ENCODE results near the gene SPNS2. TPM values are rescaled to one million over a fixed set of nuclear protein-coding genes. Genes with fewer than 3 reads are reported as not detected.
A peak's percentile ranks its signal among the peaks of the same experiment; 100 is the strongest.

The SPNS2 gene
- polyA plus RNA-seq, 1 donor (not counting 4 experiments of a cell fraction or from before 2014, with no cell fraction given) = 0.10 TPM

GRCh38 chr17:4583206-4583605 lies 84.5 kb downstream of the SPNS2 start:
- Histone ChIP-seq H3K9me1 (ENCODE audit: control insufficient read depth, extremely low read depth, insufficient read depth, low read length) (peaks cover 2% of the 10 kb centered on the region), H3K9ac (ENCODE audit: control insufficient read depth, extremely low read depth, insufficient read depth, low read length) (no peak overlapping the region), H3K4me1 (ENCODE audit: control insufficient read depth, extremely low read depth, insufficient read depth, low read length) (peaks cover 14% of the 10 kb centered on the region), H4K20me1 (ENCODE audit: control insufficient read depth, extremely low read depth, insufficient read depth, low read length) (no peaks in the 10 kb centered on the region), H3K9me3 (ENCODE audit: control insufficient read depth, low read depth, low read length) (no peaks in the 10 kb centered on the region), H3K79me2 (ENCODE audit: control insufficient read depth, insufficient read depth, low read length) (no peaks in the 10 kb centered on the region), H3K4me3 (ENCODE audit: control insufficient read depth in 2 of 3, extremely low read depth in 1 of 3, insufficient read depth in 2 of 3, low read depth in 1 of 3, low read length in 3 of 3) (no peak overlapping the region), H2AFZ (ENCODE audit: control insufficient read depth, low read length) (no peak overlapping the region), H3K36me3 (ENCODE audit: control insufficient read depth in 2 of 2, extremely low read depth in 1 of 2, insufficient read depth in 2 of 2, low read length in 2 of 2) (no peaks in the 10 kb centered on the region), H3K27me3 (ENCODE audit: control insufficient read depth, extremely low read depth, insufficient read depth, low read length) (peaks cover 60% of the 10 kb centered on the region), H3K4me2 (ENCODE audit: control insufficient read depth, extremely low read depth, insufficient read depth, low read depth, low read length) (no peak overlapping the region), H3K27ac (ENCODE audit: control insufficient read depth, insufficient read depth, low read length) (no peak overlapping the region)
- DNase-seq (ENCODE audit: low read depth, low spot score) = no peak
- TF ChIP-seq, protein P1, sequence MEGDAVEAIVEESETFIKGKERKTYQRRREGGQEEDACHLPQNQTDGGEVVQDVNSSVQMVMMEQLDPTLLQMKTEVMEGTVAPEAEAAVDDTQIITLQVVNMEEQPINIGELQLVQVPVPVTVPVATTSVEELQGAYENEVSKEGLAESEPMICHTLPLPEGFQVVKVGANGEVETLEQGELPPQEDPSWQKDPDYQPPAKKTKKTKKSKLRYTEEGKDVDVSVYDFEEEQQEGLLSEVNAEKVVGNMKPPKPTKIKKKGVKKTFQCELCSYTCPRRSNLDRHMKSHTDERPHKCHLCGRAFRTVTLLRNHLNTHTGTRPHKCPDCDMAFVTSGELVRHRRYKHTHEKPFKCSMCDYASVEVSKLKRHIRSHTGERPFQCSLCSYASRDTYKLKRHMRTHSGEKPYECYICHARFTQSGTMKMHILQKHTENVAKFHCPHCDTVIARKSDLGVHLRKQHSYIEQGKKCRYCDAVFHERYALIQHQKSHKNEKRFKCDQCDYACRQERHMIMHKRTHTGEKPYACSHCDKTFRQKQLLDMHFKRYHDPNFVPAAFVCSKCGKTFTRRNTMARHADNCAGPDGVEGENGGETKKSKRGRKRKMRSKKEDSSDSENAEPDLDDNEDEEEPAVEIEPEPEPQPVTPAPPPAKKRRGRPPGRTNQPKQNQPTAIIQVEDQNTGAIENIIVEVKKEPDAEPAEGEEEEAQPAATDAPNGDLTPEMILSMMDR (optimal IDR thresholded peaks at IDR 0.05 in 1 of 3, IDR thresholded peaks at IDR 0.05 in 1 of 3, conservative IDR thresholded peaks at IDR 0.05 in 1 of 3; ENCODE audit: extremely low read depth in 1 of 3, insufficient read depth in 2 of 3, low read length in 3 of 3) = no peak
- no peak for TF ChIP-seq EZH2 (IDR thresholded peaks at IDR 0.05; ENCODE audit: low read length)
- dilution Hi-C loops (cut with MboI; ENCODE audit: extremely low pct_ligation_motif_present, low sequenced_read_pairs) = no loop called here
- no peak for FAIRE-seq

- Histone ChIP-seq H3K4me1 (ENCODE audit: control insufficient read depth, extremely low read depth, insufficient read depth, low read length) (peaks cover 14% of the 10 kb centered on the region), H3K9me3 (ENCODE audit: control insufficient read depth, low read depth, low read length) (no peaks in the 10 kb centered on the region), H3K27me3 (ENCODE audit: control insufficient read depth, extremely low read depth, insufficient read depth, low read length) (peaks cover 66% of the 10 kb centered on the region), H3K9ac (ENCODE audit: control insufficient read depth, extremely low read depth, insufficient read depth, low read length) (no peak overlapping the region), H3K27ac (ENCODE audit: control insufficient read depth, insufficient read depth, low read length) (no peak overlapping the region), H2AFZ (ENCODE audit: control insufficient read depth, low read length) (no peak overlapping the region), H3K4me3 (ENCODE audit: control insufficient read depth in 2 of 3, extremely low read depth in 1 of 3, insufficient read depth in 2 of 3, low read depth in 1 of 3, low read length in 3 of 3) (no peak overlapping the region), H3K4me2 (ENCODE audit: control insufficient read depth, extremely low read depth, insufficient read depth, low read depth, low read length) (no peak overlapping the region), H3K36me3 (ENCODE audit: control insufficient read depth in 2 of 2, extremely low read depth in 1 of 2, insufficient read depth in 2 of 2, low read length in 2 of 2) (no peaks in the 10 kb centered on the region), H4K20me1 (ENCODE audit: control insufficient read depth, extremely low read depth, insufficient read depth, low read length) (no peaks in the 10 kb centered on the region), H3K79me2 (ENCODE audit: control insufficient read depth, insufficient read depth, low read length) (no peaks in the 10 kb centered on the region), H3K9me1 (ENCODE audit: control insufficient read depth, extremely low read depth, insufficient read depth, low read length) (peaks cover 2% of the 10 kb centered on the region)
- dilution Hi-C loops (cut with MboI; ENCODE audit: extremely low pct_ligation_motif_present, low sequenced_read_pairs) = no loop called here
- TF ChIP-seq, protein P1 (optimal IDR thresholded peaks at IDR 0.05 in 1 of 3, IDR thresholded peaks at IDR 0.05 in 1 of 3, conservative IDR thresholded peaks at IDR 0.05 in 1 of 3; ENCODE audit: extremely low read depth in 1 of 3, insufficient read depth in 2 of 3, low read length in 3 of 3) = no peak
- TF ChIP-seq EZH2 (IDR thresholded peaks at IDR 0.05; ENCODE audit: low read length) = peak; percentile 46
- no peak for FAIRE-seq
- DNase-seq (ENCODE audit: low read depth, low spot score) = no peak
Measured at GRCh38 chr17:4583782-4584100, 85.1 kb downstream of the SPNS2 start.
